Aorta (tissue), 5 donors: ENCODE measurements around the gene VSIG10L. TPM values are rescaled to one million over a fixed set of nuclear protein-coding genes. Genes with fewer than 3 reads are reported as not detected.

Experiments
- ATAC-seq: fragments of 200-7000 bp; cut with Tn5 transposase; one replicate; pipeline ENCODE4 v1.9.1; 2022; ENCODE audit warnings: moderate library complexity; ENCODE audit not compliant: low FRiP score
- DNase-seq, 2 donors: peaks; one replicate each; pipeline ENCODE4 v3.0.0-alpha.2; 2020
- H3K27ac ChIP-seq, 2 donors: one replicate each; pipeline ENCODE4 v1.5.1; 2013; ENCODE audit warnings: low read length in 2 of 2, mild to moderate bottlenecking in 2 of 2, moderate library complexity in 2 of 2, control low read depth in 1 of 2, inconsistent platforms in 1 of 2, low read depth in 1 of 2
- H3K27me3 ChIP-seq, 2 donors: one replicate each; pipeline ENCODE4 v1.6.1; 2013; ENCODE audit warnings: control low read depth in 1 of 2, low read length in 1 of 2, mild to moderate bottlenecking in 1 of 2, moderate library complexity in 1 of 2; ENCODE audit not compliant: insufficient read depth in 2 of 2, control insufficient read depth in 1 of 2
- H3K36me3 ChIP-seq, 2 donors: one replicate each; pipeline ENCODE4 v1.6.1; 2013; ENCODE audit warnings: control low read depth in 1 of 2, low read length in 1 of 2, mild to moderate bottlenecking in 1 of 2; ENCODE audit not compliant: insufficient read depth in 2 of 2, control insufficient read depth in 1 of 2
- H3K4me1 ChIP-seq, 2 donors: one replicate each; pipeline ENCODE4 v1.6.1; 2013; ENCODE audit warnings: low read length in 2 of 2, control low read depth in 1 of 2, mild to moderate bottlenecking in 1 of 2, moderate library complexity in 1 of 2; ENCODE audit not compliant: insufficient read depth in 2 of 2, control insufficient read depth in 1 of 2
- H3K4me3 ChIP-seq, 2 donors: one replicate each; pipeline ENCODE4 v1.5.1; 2013; ENCODE audit warnings: low read length in 2 of 2, control low read depth in 1 of 2, mild to moderate bottlenecking in 1 of 2
- H3K9me3 ChIP-seq: one replicate; pipeline ENCODE4 v1.6.1; 2013; ENCODE audit warnings: mild to moderate bottlenecking, low read length; ENCODE audit not compliant: control insufficient read depth
- WGBS, 2 donors: extraction: QIAGEN DNeasy Blood & Tissue Kit; methylation state at CpG; one replicate each; pipeline ENCODE4 v1.1.7; 2013; 5-methylcytosine and 5-hydroxymethylcytosine counted together
- intact Hi-C, 2 donors: fragments of 100-400 bp; cut with DNase I; formaldehyde crosslinking; loops; one replicate each; pipeline versions ENCODE4 v1.14.2 to v1.15.0; 2022
- polyA plus RNA-seq, 2 donors: library from polyadenylated mRNA; stranded (reverse); fragments of 200-250 nt; gene quantifications; one replicate each; pipeline ENCODE4 v1.2.3, GENCODE V29; 2013
- total RNA-seq, 2 donors: library from RNA; stranded (reverse); fragmentation: NEBNext Ultra II Directional; extraction: Animal tissue kit (Norgen Biotek cat#: 25700); gene quantifications; one replicate each; pipeline ENCODE4 v1.2.1, GENCODE V29; 2021
- donor health status: healthy with polysubstance abuse.
- donor health status: Bipolar disorder and iron deficiency.
- donor health status: DM: no; HTN: no; CAD: no.
- donor health status: DM: no; HTN: no; CAD: no.
- donor health status: DM: yes; HTN: yes; CAD: no.

The VSIG10L gene
- total and polyA plus RNA-seq, 4 donors = 0.25 to 7.2 (median 1.9) TPM

GRCh38 chr19:51367255-51367564 lies 25.3 kb upstream of the VSIG10L start:
- 0 to 1% methylated on average over 13 to 15 of the region's 15 CpGs for WGBS, 2 donors
- no peak for ATAC-seq

DNA sequence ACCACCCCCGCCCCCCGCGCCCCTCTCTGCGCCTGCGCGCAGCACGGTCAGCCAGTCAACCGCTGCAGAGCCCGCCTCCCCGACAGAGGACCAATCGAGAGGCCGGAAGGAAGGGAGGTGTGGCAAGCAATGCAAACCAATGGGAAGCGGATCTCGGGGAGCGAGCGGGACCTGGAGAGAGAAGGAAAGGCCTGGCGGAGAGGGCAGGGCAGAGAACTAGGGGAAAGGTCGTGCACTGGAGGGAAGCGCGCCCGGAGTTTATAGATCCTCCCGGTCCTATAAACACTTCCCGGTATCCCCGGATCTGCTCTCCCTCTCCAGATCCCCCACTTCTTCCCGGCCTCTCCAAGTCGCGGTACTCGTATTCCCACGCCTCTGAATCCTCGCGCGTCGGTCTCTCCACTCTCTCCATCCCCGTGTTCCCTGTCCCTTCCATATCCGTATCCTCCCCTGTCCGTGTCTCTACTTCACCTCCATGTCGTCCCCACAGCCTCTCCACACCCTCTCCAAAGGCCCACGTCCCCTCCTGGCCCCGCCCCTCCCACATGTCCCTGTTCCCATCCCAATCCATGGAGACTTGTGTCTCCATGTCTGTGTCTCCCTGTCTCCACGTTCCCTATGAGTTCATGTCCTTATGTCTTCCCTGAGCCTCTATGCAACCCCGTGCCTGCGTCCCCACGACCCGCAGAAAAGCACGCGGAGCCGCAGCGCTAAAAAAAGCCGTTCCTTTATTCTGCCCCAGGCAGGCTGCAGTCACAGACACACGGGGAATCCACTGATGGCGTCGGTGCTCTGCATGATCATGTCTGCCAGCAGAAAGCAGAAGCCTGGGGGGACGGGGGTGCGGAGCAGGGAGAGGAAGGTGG lies 24.7 kb upstream of the VSIG10L start:
- ATAC-seq (peak; percentile 90), DNase-seq (peak; percentile 98 to 99)
- H3K36me3 ChIP-seq = no peaks in the 10 kb centered on the region
- H3K4me1 ChIP-seq = no peaks in the 10 kb centered on the region
- H3K27me3 ChIP-seq = no peaks in the 10 kb centered on the region
- H3K9me3 ChIP-seq = no peaks in the 10 kb centered on the region
- 0 to 1% methylated on average over 46 to 54 of the region's 54 CpGs for WGBS, 2 donors
- intact Hi-C loops = loop anchor here in 1 of 2 donors (1.0 to 5.0 kb wide), 3 partner anchors 27 to 336 kb away; no protein-coding TSS in a partner anchor
- peak overlapping the region; percentile 18 to 86 for H3K27ac ChIP-seq
- peak overlapping the region; percentile 46 to 54 for H3K4me3 ChIP-seq

More at GRCh38 chr19:51367255-51367564, 25.3 kb upstream of the VSIG10L start:
- intact Hi-C loops = loop anchor here in 1 of 2 donors (1.0 to 5.0 kb wide), 3 partner anchors 27 to 335 kb away; no protein-coding TSS in a partner anchor
- Histone ChIP-seq H3K36me3 (no peaks in the 10 kb centered on the region), H3K27me3 (no peaks in the 10 kb centered on the region), H3K4me1 (no peaks in the 10 kb centered on the region), H3K9me3 (no peaks in the 10 kb centered on the region), H3K4me3 (peak overlapping the region; percentile 34 to 46), H3K27ac (peak overlapping the region; percentile 18 to 86)
- peak in 1 of 2 donors; percentile 74 for DNase-seq

- intact Hi-C loops = loop anchor here in 1 of 2 donors (5.0 kb wide), 1 partner anchor 336 kb away; no protein-coding TSS in a partner anchor
- no peaks in the 10 kb centered on the region for H3K4me1 ChIP-seq
These were observed 24.0 kb upstream of the VSIG10L start, which contains the start of gene ETFB for GRCh38 chr19:51365965-51366388. Gene ETFB, minus strand, starts transcription at chr19:51366388. Its CDS starts 62 bp downstream, at chr19:51366326.

DNA sequence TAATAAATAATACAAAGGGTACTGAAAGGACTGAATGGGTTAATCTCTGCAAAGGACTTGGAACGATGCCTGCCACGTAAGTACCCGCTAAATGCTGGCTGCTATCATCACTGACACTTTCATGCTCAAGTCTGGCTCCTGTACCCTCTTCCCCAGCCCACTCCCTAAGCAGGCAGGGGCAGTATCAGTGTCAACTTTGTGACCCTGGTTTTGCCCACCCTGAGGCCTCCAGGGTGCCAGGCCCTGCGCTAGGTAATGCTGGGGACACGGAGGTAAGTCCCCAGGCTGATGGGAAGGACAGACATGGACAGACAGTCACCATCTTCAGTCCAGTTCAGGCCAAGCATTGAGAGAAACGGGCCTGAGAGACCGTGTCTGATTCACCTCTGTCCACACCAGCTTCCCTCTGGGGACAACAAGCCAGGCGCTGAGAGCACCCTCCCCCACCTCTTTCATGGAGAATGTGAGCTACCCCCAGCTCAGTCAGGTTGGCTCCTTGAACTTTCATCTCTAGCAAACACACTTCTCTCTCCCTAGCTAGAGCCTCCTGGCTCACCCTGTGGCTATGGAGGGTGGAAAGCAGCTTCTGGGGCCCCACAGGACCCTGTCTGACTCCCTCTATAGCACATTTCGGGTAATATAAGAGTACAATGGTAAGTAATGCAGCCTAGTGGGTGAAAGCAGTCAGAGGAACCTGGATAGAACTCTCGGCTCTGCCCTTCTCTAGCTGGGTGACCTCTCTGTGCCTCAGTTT lies 23.4 kb upstream of the VSIG10L start:
- no peaks in the 10 kb centered on the region for H3K36me3 ChIP-seq
- H3K4me3 ChIP-seq = peak overlapping the region; percentile 54 to 58
- no peaks in the 10 kb centered on the region for H3K9me3 ChIP-seq
- peak overlapping the region in 1 of 2 donors; percentile 46 for H3K27ac ChIP-seq
- DNase-seq = no peak
- no peak for ATAC-seq
- WGBS, 2 donors = 13 to 14% methylated on average over 10 of the region's 10 CpGs
- intact Hi-C loops = loop anchor here in 1 of 2 donors (5.0 kb wide), 1 partner anchor 337 kb away; no protein-coding TSS in a partner anchor
- no peaks in the 10 kb centered on the region for H3K4me1 ChIP-seq
- H3K27me3 ChIP-seq = no peaks in the 10 kb centered on the region

More at GRCh38 chr19:51365965-51366388, 24.0 kb upstream of the VSIG10L start, which contains the start of gene ETFB:
- 0% methylated on average over 27 of the region's 27 CpGs for WGBS, 2 donors
- Histone ChIP-seq H3K27me3 (no peaks in the 10 kb centered on the region), H3K4me3 (peak within 1 kb of the TSS; percentile 54 to 58), H3K27ac (peak within 1 kb of the TSS; percentile 18 to 86), H3K9me3 (no peaks in the 10 kb centered on the region), H3K36me3 (no peaks in the 10 kb centered on the region)
- ATAC-seq (no peak), DNase-seq (no peak)

GRCh38 chr19:51364200-51365106 lies 22.5 kb upstream of the VSIG10L start:
- intact Hi-C loops = loop anchor here in 1 of 2 donors (5.0 kb wide), 1 partner anchor 338 kb away; no protein-coding TSS in a partner anchor
- Histone ChIP-seq H3K27me3 (no peaks in the 10 kb centered on the region), H3K36me3 (no peaks in the 10 kb centered on the region), H3K4me3 (no peak overlapping the region), H3K27ac (no peak overlapping the region), H3K9me3 (no peaks in the 10 kb centered on the region), H3K4me1 (no peaks in the 10 kb centered on the region)
- no peak for DNase-seq
- WGBS, 2 donors = 87 to 89% methylated on average over 15 of the region's 15 CpGs
- ATAC-seq = no peak

DNA sequence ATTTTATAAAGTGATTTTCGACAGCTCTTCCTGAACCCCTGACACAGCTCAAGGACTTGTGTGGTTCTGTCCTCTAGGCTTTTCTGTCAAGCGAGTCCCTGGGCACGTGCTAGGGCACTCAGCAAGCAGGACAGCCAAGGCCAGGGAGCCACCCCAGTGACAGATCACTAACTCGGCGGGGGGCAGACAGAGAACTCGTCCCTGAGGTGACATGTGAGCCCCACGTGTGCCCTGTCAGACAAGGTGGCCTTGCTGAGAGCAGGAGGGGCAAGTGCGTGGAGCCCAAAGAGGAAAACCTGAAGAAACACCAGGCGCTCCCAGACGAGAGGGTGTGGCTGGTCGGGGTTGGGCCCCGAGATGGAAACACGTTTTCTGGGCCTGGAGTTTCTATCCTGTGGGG lies 19.3 kb upstream of the VSIG10L start:
- H3K36me3 ChIP-seq = no peaks in the 10 kb centered on the region
- no peak overlapping the region for H3K27ac ChIP-seq
- 89 to 92% methylated on average over 13 of the region's 13 CpGs for WGBS, 2 donors
- intact Hi-C loops = no loop called here
- H3K27me3 ChIP-seq = no peaks in the 10 kb centered on the region
- no peaks in the 10 kb centered on the region for H3K4me1 ChIP-seq
- ATAC-seq (no peak), DNase-seq (no peak)
- no peaks in the 10 kb centered on the region for H3K9me3 ChIP-seq
- H3K4me3 ChIP-seq = no peak overlapping the region

DNA sequence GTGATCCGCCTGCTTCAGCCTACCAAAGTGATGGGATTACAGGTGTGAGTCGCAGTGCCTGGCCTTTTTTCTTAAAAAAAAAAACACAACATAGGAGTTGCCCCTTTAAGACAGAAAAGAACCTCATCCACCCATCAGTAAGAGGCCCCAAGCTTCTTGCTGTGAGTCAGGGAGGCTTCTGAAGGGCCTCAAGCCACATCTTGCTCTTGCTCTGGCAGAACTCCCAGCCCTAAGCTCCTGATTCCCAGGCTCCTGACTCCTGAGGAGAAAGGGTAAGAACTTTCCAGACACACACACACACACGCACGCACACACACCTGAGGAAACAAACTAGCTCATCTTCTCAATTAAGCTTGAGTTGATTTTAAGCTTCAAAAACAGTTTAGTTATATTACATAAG lies 17.4 kb upstream of the VSIG10L start:
- Histone ChIP-seq H3K27me3 (no peaks in the 10 kb centered on the region), H3K27ac (no peak overlapping the region), H3K36me3 (no peaks in the 10 kb centered on the region), H3K4me1 (no peaks in the 10 kb centered on the region), H3K4me3 (no peak overlapping the region), H3K9me3 (no peaks in the 10 kb centered on the region)
- DNase-seq = no peak
- WGBS, 2 donors = 90 to 96% methylated on average over 4 of the region's 4 CpGs
- no peak for ATAC-seq
- intact Hi-C loops = no loop called here

GRCh38 chr19:51357952-51358351 lies 16.0 kb upstream of the VSIG10L start:
- Histone ChIP-seq H3K4me1 (no peaks in the 10 kb centered on the region), H3K27me3 (no peaks in the 10 kb centered on the region), H3K9me3 (no peaks in the 10 kb centered on the region), H3K4me3 (no peak overlapping the region), H3K36me3 (no peaks in the 10 kb centered on the region), H3K27ac (no peak overlapping the region)
- WGBS, 2 donors = 80 to 84% methylated on average over 7 of the region's 7 CpGs
- no peak for DNase-seq
- intact Hi-C loops = no loop called here
- ATAC-seq = no peak
